Measurements from ENCODE around the gene RASL10A.

RASL10A gene

GRCh38 chr22:29266564-29267461, 48.7 kb downstream of the RASL10A start:
- DNase-seq, result no peak

GRCh38 chr22:29265929-29266328, 49.6 kb downstream of the RASL10A start:
- DNase-seq, result no peak

GRCh38 chr22:29265305-29265704, 50.2 kb downstream of the RASL10A start:
- no peak for DNase-seq

GRCh38 chr22:29263791-29264276, 51.7 kb downstream of the RASL10A start:
- DNase-seq, result no peak
